HG02870 (cell line): Measurements from ENCODE around the gene DDX46.

Experiments used
- ATAC-seq: cut with Tn5 transposase; IDR thresholded peaks from one replicate; pipeline ENCODE4 v1.9.1; 2021; ENCODE audit warnings: mild to moderate bottlenecking, moderate library complexity; ENCODE audit not compliant: unreplicated experiment

Gene DDX46

GRCh38 chr5:134784241-134784920 is 25.8 kb downstream of the DDX46 start:
- no peak for ATAC-seq

- ATAC-seq, result no peak
Observed at GRCh38 chr5:134784946-134785620, 26.5 kb downstream of the DDX46 start.

- no peak for ATAC-seq
Observed at GRCh38 chr5:134787692-134788091, 29.1 kb downstream of the DDX46 start.

- ATAC-seq, result no peak
Observed at GRCh38 chr5:134791580-134791979, 33.0 kb downstream of the DDX46 start.

GRCh38 chr5:134792286-134792685 is 33.7 kb downstream of the DDX46 start:
- no peak for ATAC-seq

GRCh38 chr5:134793111-134793510 is 34.5 kb downstream of the DDX46 start:
- no peak for ATAC-seq

- no peak for ATAC-seq
Observed at GRCh38 chr5:134794082-134794481, 35.5 kb downstream of the DDX46 start.

- ATAC-seq, result no peak
Observed at GRCh38 chr5:134794819-134795218, 36.2 kb downstream of the DDX46 start.

GRCh38 chr5:134798468-134798867 is 39.9 kb downstream of the DDX46 start:
- ATAC-seq, result no peak

- ATAC-seq, result no peak
Observed at GRCh38 chr5:134803821-134804220, 45.2 kb downstream of the DDX46 start.

- peak; percentile 57 for ATAC-seq
Observed at GRCh38 chr5:134813407-134813806, 54.8 kb downstream of the DDX46 start.

GRCh38 chr5:134813827-134814226 is 55.2 kb downstream of the DDX46 start:
- peak; percentile 48 for ATAC-seq

- no peak for ATAC-seq
Observed at GRCh38 chr5:134817006-134817405, 58.4 kb downstream of the DDX46 start.

- no peak for ATAC-seq
Observed at GRCh38 chr5:134818776-134819175, 60.2 kb downstream of the DDX46 start.

- no peak for ATAC-seq
Observed at GRCh38 chr5:134819407-134819963, 60.9 kb downstream of the DDX46 start.

GRCh38 chr5:134821841-134822240 is 63.3 kb downstream of the DDX46 start:
- no peak for ATAC-seq

GRCh38 chr5:134824681-134825080 is 66.1 kb downstream of the DDX46 start:
- no peak for ATAC-seq

GRCh38 chr5:134825212-134825611 is 66.6 kb downstream of the DDX46 start:
- ATAC-seq, result no peak

- ATAC-seq, result no peak
Observed at GRCh38 chr5:134833340-134834032, 74.9 kb downstream of the DDX46 start.

- no peak for ATAC-seq
Observed at GRCh38 chr5:134835623-134836022, 77.0 kb downstream of the DDX46 start.

- ATAC-seq, result no peak
Observed at GRCh38 chr5:134837530-134838181, 79.1 kb downstream of the DDX46 start.
